Activated naive CD8-positive, alpha-beta T cell treated with anti-CD3 and anti-CD28 coated beads for 36 hours (primary cell): ENCODE measurements around the gene GADD45GIP1. TPM values are rescaled to one million over a fixed set of nuclear protein-coding genes. Genes with fewer than 3 reads are reported as not detected.
A peak's percentile ranks its signal among the peaks of the same experiment; 100 is the strongest.

ENCODE experiments used
- DNase-seq: peaks from one replicate; pipeline ENCODE4 v3.0.0; 2021
- H3K27ac Mint-ChIP-seq: one replicate; pipeline ENCODE4 v1.8.0; 2022; ENCODE audit warnings: mild to moderate bottlenecking, moderate library complexity, mixed read lengths
- H3K27me3 Mint-ChIP-seq: one replicate; pipeline ENCODE4 v1.8.0; 2022; ENCODE audit warnings: mild to moderate bottlenecking, mixed read lengths
- H3K36me3 Mint-ChIP-seq: one replicate; pipeline ENCODE4 v1.8.0; 2021; ENCODE audit warnings: mild to moderate bottlenecking, mixed read lengths
- H3K4me1 Mint-ChIP-seq: one replicate; pipeline ENCODE4 v1.8.0; 2021; ENCODE audit warnings: mixed read lengths
- H3K4me3 Mint-ChIP-seq: one replicate; pipeline ENCODE4 v1.8.0; 2022; ENCODE audit warnings: mild to moderate bottlenecking, moderate library complexity, mixed read lengths
- H3K9me3 Mint-ChIP-seq: one replicate; pipeline ENCODE4 v1.8.0; 2022; ENCODE audit warnings: mixed read lengths
- total RNA-seq, 2 experiments: library from RNA; stranded (reverse); gene quantifications; one replicate each; pipeline ENCODE4 v1.2.3, GENCODE V29; 2021

The GADD45GIP1 gene
- total RNA-seq, 2 experiments from 2014 or later: 37.1 to 37.8 TPM

DNA sequence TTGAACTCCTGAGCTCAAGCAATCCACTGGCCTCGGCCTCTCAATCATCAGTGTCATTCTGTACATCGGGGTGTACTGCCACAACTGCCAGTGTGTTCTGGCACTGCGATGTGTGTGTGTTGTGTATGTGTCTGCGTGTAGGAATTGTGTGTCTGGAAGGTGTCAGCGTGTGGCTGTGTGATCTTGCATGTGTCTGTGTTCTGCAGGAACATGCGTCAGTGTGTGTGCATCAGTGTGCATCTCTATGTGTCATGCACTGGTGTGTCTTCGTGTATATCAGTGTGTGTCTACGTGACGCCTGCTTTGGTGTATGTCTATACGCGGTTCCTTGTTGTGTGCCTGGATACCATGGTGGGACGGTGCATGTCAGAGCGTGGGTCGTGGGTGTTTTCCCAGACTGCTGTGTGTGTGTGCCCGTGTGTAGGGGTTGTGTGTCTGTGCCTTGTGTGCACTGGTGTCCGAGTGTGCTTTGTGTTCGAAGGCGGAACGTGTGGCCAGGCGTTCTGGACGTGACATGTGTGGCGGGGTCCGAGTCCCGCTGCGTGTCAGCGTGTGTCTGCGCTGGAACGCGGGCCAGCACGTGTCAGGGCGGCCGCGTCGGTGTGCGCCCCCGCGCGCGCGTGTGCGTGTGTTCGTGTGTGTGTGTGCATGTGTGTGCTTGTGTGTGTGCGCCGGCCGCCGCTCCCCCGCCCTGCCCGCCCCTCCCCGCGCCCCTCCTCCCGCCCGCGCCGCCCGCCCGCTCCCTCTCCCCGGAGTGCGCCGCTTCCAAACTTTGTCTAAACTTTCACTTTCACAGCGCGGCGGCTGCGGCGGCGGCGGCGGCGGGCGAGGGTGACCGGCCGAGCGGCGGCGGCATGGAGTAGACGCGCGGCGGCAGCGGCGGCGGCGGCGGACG, 37.9 kb upstream of the GADD45GIP1 start, which contains the start of gene NFIX:
Gene NFIX (plus strand): TSS at position 775 of the 895 bp plus-strand sequence. CDS start 363 bp downstream, outside the sequence.
- H3K4me1 Mint-ChIP-seq: peaks cover 7% of the 10 kb centered on the region
- no peaks in the 10 kb centered on the region for H3K9me3 Mint-ChIP-seq
- peak; percentile 74 for DNase-seq
- H3K27me3 Mint-ChIP-seq: no peaks in the 10 kb centered on the region
- H3K36me3 Mint-ChIP-seq: no peaks in the 10 kb centered on the region
- H3K4me3 Mint-ChIP-seq: peak within 1 kb of the TSS; percentile 82
- H3K27ac Mint-ChIP-seq: peak within 1 kb of the TSS; percentile 22

DNA sequence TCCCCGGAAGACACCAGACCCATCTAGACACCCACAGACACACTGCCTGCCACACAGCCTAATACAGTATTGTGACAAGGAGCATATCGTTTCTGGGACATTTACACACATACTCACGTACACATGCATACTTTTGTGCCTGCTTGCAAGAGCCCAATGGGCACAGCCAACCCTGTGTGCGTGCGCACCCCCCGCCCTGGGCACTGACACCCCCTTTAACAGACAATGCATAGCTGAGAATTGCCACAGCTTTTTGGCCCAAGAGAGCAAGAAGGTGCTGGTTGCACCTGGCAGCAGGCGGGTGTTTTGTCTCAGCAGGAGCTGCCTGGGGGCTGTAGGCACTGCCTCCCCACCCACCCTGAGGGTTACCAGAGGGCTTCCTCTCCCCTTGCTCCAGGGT, 36.5 kb upstream of the GADD45GIP1 start:
- Mint-ChIP-seq H3K4me1 (peaks cover 7% of the 10 kb centered on the region), H3K36me3 (no peaks in the 10 kb centered on the region), H3K27ac (no peak overlapping the region), H3K9me3 (no peaks in the 10 kb centered on the region), H3K4me3 (no peak overlapping the region), H3K27me3 (no peaks in the 10 kb centered on the region)
- DNase-seq: no peak

DNA sequence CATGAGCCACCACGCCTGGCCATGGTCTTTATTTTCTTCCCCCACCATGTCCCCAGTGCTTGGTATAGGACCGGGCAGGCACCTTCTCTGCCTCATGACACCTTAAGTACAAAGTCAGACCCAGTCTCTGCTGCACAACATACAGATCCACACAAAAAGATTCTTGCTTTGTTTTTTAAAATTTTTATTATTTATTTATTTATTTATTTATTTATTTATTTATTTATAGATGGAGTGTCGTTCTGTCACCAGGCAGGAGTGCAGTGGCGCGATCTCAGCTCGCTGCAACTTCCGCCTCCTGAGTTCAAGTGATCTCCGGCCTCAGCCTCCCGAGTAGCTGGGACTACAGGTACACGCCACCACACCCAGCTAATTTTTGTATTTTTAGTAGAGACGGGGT, 35.7 kb upstream of the GADD45GIP1 start:
- Mint-ChIP-seq H3K9me3 (no peaks in the 10 kb centered on the region), H3K36me3 (no peaks in the 10 kb centered on the region), H3K27me3 (no peaks in the 10 kb centered on the region), H3K27ac (no peak overlapping the region), H3K4me1 (peaks cover 7% of the 10 kb centered on the region), H3K4me3 (no peak overlapping the region)
- no peak for DNase-seq

DNA sequence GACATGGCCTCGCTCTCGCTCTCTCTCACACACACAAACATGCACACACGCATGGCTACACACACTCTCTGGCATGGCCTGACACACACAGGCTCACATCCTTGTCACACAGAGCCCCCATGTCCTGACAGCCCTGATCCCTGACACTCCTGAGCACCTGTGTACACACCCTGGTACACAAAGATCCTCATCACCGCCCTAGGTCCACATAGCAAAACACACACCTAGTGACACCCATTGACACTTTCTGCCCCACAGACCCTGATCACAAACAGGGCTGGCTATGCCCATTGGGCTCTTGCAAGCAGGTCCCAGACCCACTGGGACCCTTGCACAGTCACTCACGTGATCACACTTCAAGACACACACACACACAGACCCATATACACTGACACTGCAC, 34.3 kb upstream of the GADD45GIP1 start:
- Mint-ChIP-seq H3K27ac (no peak overlapping the region), H3K9me3 (no peaks in the 10 kb centered on the region), H3K36me3 (no peaks in the 10 kb centered on the region), H3K4me3 (no peak overlapping the region), H3K27me3 (peaks cover 4% of the 10 kb centered on the region), H3K4me1 (peaks cover 5% of the 10 kb centered on the region)
- DNase-seq: no peak

DNA sequence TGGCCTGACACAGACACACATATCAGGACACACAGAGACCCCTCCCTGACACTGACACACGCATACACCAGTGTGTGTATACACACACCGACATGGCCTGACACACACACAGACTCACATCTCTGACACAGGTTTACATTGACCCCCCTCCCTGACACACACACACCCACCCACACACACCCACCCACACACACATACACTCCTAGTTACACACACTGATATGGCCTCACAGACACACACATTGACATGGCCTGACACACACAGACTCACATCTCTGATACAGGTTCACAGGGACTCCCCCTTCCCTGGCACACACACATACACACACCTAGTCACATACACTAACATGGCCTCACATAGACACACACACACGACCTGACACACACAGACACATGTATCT, 33.8 kb upstream of the GADD45GIP1 start:
- Mint-ChIP-seq H3K27me3 (peaks cover 4% of the 10 kb centered on the region), H3K4me3 (no peak overlapping the region), H3K27ac (no peak overlapping the region), H3K4me1 (peaks cover 5% of the 10 kb centered on the region), H3K9me3 (no peaks in the 10 kb centered on the region), H3K36me3 (no peaks in the 10 kb centered on the region)
- DNase-seq: no peak

DNA sequence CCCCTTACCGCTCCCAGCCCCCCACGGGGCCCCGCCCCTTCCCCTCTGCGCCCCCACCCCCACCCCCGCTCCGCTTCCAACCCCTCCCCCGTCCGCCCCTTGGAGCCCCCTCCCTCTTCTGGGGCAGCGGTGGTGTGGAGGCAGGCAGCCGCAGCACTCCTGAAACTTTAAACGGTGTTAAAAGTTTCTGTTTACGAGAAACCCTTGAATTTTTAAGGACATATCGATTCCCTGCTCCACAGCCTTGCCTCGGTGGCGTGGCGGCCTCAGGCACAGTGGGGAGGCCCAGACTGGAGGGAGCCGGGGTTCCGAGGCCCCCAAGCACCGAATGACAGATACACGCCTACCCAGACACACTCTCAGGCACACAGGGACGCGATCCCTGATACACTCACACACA, 33.4 kb upstream of the GADD45GIP1 start:
- no peaks in the 10 kb centered on the region for H3K9me3 Mint-ChIP-seq
- H3K4me1 Mint-ChIP-seq: peaks cover 5% of the 10 kb centered on the region
- no peaks in the 10 kb centered on the region for H3K36me3 Mint-ChIP-seq
- peaks cover 4% of the 10 kb centered on the region for H3K27me3 Mint-ChIP-seq
- no peak overlapping the region for H3K4me3 Mint-ChIP-seq
- H3K27ac Mint-ChIP-seq: no peak overlapping the region
- no peak for DNase-seq

DNA sequence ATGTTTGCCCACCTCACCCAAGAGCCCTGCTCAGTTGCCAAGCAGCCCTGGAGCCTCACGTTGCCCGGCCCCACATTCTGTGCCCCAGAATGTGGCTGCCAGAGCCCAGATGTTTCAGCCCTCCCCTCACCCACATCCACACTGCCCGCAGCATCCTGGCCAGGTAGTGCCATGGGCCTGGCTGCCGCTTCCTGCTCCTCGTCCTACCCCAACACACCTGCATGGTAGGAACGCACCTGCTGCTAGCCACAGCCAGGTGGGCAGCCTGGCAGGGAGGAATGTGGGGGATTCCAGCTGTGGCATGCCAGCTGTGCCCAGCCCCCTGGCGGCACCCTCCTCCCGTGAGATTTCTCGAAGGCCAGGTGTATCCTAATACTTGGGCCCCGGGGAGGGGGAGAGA, 30.8 kb upstream of the GADD45GIP1 start:
- Mint-ChIP-seq H3K4me3 (no peak overlapping the region), H3K27me3 (peaks cover 4% of the 10 kb centered on the region), H3K27ac (no peak overlapping the region), H3K36me3 (no peaks in the 10 kb centered on the region), H3K4me1 (no peaks in the 10 kb centered on the region), H3K9me3 (no peaks in the 10 kb centered on the region)
- DNase-seq: no peak

DNA sequence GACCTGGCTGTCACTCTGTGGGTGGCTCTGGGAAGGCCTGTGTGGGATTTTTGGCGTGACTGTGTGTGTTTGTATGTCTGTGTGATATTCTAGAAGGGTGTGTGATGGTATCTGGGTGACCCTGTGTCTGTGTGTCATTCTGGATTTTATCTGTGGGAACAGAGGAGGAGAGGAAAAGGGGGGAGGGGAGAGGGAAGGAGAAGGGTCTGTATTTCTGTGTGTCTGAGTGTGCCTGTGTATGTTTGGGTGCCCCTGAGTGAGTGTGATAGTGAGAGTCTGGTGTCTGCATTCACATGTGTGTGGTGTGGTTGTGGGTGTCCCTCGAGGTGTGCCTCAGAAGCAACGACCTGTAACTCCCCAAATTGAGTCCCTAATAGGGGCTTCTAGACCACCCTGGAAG, 30.2 kb upstream of the GADD45GIP1 start:
- Mint-ChIP-seq H3K27me3 (peaks cover 4% of the 10 kb centered on the region), H3K27ac (no peak overlapping the region), H3K36me3 (no peaks in the 10 kb centered on the region), H3K4me3 (no peak overlapping the region), H3K9me3 (no peaks in the 10 kb centered on the region), H3K4me1 (no peaks in the 10 kb centered on the region)
- no peak for DNase-seq

DNA sequence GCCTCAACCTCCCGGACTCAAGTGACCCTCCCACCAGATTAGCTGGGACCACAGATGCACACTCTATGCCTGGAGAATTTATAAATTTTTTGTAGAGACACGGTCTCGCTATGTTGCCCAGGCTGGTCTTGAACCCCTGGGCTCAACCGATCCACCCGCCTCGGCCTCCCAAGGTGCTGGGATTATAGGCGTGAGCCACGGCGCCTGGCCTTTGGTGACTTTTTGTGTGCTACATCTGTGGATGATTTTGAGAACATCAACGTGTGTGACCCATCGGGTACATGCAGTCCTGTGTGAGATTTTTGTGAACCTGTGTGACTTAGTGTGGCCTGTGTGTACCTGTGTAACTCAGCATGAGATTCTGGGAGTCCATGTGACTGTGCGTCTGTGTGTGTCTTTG, 29.7 kb upstream of the GADD45GIP1 start:
- Mint-ChIP-seq H3K4me3 (no peak overlapping the region), H3K36me3 (no peaks in the 10 kb centered on the region), H3K27ac (no peak overlapping the region), H3K27me3 (peaks cover 4% of the 10 kb centered on the region), H3K9me3 (no peaks in the 10 kb centered on the region), H3K4me1 (no peaks in the 10 kb centered on the region)
- DNase-seq: no peak

DNA sequence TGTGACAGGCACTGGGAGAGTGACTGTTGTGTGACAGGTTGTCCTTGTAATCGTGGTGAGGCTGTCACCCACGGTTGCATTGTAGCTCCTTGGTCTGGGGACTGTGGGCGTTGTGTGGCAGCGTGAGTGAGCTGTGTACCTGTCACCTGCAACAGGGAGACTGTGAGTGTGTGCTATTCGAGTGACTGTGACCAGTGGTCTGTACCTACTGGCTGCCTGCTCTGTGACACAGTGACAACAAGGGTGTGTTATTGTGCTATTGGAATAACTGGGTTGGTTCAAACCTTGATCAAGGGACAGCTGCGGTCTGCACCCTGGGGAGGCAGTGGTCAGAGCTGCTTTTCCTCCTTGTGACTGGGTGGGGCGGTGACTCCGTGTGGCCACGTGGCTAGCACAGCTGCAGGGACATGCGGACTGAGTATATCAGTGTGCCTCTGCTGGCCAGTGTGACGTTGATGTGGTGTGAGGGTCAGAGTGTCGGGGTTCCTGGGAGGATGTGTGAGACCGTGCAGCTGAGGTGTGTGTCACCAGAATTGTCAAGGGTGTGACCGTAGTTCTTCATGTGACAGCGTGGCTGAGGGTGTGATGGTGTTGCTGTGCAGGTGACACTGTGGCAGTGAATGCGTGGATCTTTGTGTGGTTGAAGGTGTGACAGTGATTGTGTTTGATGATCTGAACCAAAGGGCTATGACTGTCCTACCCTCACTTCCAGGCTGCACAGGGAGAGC, 28.2 kb upstream of the GADD45GIP1 start:
- no peaks in the 10 kb centered on the region for H3K9me3 Mint-ChIP-seq
- H3K27ac Mint-ChIP-seq: no peak overlapping the region
- H3K27me3 Mint-ChIP-seq: peaks cover 4% of the 10 kb centered on the region
- H3K4me1 Mint-ChIP-seq: no peaks in the 10 kb centered on the region
- no peaks in the 10 kb centered on the region for H3K36me3 Mint-ChIP-seq
- DNase-seq: no peak
- no peak overlapping the region for H3K4me3 Mint-ChIP-seq

DNA sequence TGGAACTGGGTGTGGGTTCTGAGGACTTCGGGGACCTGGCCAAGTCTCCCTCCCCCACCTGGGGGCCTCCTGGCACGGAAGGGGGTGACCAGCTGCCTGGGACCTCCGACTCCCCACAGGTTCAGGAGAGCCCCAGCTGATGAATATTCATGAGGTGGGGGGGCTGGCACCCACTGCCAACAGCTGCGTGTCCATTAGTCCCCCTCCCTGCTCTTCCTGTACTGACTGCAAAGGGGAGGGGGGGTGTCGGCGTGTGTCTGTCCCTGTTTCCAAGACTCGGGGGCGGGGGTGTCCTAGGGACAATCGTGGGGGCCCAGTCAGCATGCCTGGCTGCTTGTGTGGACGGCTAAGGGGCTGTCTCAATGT, 27.6 kb upstream of the GADD45GIP1 start:
- H3K9me3 Mint-ChIP-seq: no peaks in the 10 kb centered on the region
- no peak for DNase-seq

DNA sequence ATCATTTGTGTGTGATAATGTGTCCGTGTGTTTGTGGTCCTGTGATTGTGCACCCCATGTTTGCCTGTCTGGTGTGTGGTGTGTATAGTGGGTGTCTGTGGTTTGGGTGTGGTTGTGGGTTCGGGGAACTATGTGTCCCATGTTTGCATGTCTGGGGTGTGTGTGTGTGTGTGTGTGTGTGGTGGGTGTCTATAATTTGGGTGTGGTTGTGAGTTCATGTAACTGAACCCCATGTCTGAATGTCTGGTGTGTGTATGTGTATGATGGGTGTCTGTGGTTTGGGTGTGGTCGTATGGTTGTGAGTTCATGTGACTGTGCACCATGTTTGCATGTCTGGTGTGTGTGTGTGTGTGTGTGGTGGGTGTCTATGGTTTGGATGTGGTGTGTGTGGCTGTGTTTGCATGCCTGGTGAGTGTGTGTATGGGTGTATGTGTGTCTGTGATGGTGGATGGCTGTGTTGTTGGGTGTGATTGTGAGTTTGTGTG, 27.2 kb upstream of the GADD45GIP1 start:
- Mint-ChIP-seq H3K36me3 (no peaks in the 10 kb centered on the region), H3K27ac (no peak overlapping the region), H3K4me3 (no peak overlapping the region), H3K9me3 (no peaks in the 10 kb centered on the region), H3K27me3 (peaks cover 4% of the 10 kb centered on the region), H3K4me1 (no peaks in the 10 kb centered on the region)
- DNase-seq: no peak

More for the DNA sequence above, 27.6 kb upstream of the GADD45GIP1 start:
- no peak overlapping the region for H3K4me3 Mint-ChIP-seq
- H3K4me1 Mint-ChIP-seq: no peaks in the 10 kb centered on the region
- H3K27ac Mint-ChIP-seq: no peak overlapping the region
- peaks cover 4% of the 10 kb centered on the region for H3K27me3 Mint-ChIP-seq
- no peaks in the 10 kb centered on the region for H3K36me3 Mint-ChIP-seq

DNA sequence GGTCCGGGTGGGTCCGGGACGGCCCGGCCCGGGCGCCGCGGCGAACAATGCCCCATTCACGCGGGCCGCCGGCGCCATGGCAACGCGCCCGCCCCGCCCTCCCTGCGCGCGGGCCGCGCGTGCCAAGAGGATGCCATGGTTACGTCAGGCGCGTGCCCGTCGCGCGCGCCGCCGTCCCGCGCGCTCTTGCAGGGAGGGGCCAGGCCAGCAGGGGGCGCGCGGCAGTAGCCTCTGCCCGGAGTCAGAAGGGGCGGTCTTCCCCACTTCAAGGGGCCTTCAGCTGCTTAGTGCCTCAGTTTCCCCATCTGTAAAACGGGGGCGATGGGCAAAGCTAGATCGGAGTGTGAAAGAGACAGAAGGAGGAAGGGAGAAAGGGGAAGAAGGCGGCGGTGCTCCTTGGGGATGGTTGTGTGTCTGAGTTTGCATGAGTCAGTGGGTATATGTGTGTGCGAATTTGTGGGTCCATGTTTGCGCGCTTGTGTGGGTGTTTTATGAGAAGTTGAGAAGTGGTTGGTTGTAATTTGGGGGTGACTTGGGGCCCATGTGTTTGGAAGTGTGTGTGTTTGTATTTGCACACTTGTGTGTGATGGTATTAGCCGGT, 26.6 kb upstream of the GADD45GIP1 start:
- H3K27me3 Mint-ChIP-seq: peaks cover 4% of the 10 kb centered on the region
- no peaks in the 10 kb centered on the region for H3K9me3 Mint-ChIP-seq
- H3K36me3 Mint-ChIP-seq: no peaks in the 10 kb centered on the region
- no peaks in the 10 kb centered on the region for H3K4me1 Mint-ChIP-seq
- no peak overlapping the region for H3K27ac Mint-ChIP-seq
- no peak overlapping the region for H3K4me3 Mint-ChIP-seq
- peak; percentile 87 for DNase-seq

DNA sequence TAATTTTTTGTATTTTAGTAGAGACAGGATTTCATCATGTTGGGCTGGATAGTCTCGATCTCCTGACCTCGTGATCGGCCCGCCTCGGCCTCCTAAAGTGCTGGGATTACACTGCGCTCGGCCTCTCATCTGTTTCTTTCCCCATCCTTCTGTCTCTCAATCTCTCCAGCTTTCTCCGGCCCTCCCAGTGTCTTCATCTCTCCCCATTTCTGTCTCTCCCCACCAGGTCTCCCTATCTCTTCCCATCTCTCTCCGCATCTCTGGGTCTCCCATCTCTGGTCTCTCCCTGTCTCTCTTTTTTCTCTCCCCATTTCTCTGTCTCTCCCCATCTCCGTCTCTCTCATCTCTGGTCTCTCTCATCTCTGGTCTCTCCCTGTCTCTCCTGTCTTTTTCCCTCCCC, 26.1 kb upstream of the GADD45GIP1 start:
- H3K4me1 Mint-ChIP-seq: no peaks in the 10 kb centered on the region
- no peak overlapping the region for H3K27ac Mint-ChIP-seq
- DNase-seq: no peak
- H3K9me3 Mint-ChIP-seq: no peaks in the 10 kb centered on the region
- H3K4me3 Mint-ChIP-seq: no peak overlapping the region
- no peaks in the 10 kb centered on the region for H3K36me3 Mint-ChIP-seq
- peaks cover 6% of the 10 kb centered on the region for H3K27me3 Mint-ChIP-seq

DNA sequence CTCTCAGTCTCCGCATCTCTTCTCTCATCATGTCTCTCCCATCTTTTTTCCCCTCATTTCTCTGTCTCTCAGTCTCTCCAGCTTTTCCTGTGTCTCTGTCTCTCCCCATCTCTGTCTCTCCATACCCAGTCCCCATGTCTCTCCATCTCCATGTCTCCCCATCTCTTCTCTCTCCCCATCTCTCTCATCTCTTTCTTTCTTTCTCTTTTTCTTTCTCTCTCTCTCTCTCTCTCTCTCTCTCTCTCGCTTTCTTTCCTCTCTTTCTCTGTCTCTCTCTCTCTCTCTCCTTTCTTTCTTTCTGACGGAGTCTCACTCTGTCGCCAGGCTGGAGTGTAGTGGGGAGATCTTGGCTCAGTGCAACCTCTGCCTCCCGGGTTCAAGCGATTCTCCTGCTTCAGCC, 25.6 kb upstream of the GADD45GIP1 start:
- DNase-seq: no peak
- Mint-ChIP-seq H3K4me3 (no peak overlapping the region), H3K4me1 (no peaks in the 10 kb centered on the region), H3K36me3 (no peaks in the 10 kb centered on the region), H3K9me3 (no peaks in the 10 kb centered on the region), H3K27ac (no peak overlapping the region), H3K27me3 (peaks cover 10% of the 10 kb centered on the region)
